ENCODE results near the gene IRF2BP2. TPM values are rescaled to one million over a fixed set of nuclear protein-coding genes. Genes with fewer than 3 reads are reported as not detected.

Gene IRF2BP2
- total and polyA plus RNA-seq, 3 donors from 2014 or later: 82.0 to 100 (median 96.6) TPM

DNA sequence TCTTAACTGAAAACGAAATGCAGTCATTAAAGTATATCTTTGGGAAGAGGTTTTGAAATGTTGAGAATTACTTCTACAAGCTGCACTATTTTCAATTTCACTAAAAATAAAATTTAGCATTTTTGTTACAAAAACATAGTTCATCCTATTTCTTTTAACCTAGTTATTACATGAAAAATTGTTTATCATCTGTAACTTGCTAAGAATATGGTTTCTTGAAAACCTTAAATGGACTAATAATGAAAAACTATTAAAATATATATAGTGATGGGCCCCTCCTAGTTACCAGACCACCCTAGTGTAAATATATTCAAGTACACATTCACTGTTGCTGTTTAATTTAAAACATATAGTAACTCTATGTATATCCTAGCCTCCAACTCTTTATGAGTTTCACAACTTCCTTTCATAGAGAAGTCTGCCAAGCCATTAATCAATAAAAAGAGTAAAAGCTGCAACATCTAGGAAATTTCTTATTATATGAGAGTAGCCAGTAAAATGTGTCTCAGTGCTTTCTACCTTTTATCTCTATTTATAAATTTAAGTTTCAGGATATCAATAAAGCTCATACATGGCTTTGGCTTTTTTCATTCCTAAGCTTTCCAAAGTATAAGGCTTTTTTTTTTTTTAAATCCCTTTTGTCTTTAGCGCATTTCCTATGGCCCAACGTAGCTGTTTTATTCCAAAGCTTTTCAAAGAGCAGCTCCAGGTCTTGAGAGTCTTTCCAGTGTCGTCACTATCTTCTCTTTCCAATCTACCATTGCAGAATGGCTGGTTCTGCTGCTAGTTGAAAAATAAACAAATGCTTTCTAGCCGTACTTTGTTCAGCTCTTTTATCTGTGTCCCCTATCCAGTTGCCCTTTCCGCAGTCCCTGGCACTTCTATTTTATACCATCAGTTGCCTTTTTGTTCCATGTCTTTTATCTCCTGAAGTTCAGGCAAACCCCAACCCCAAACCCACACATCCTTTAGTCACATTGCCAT is 6.5 kb downstream of the IRF2BP2 start:
- H3K36me3 ChIP-seq (ENCODE audit: low read depth, missing control alignments): no peaks in the 10 kb centered on the region
- peak overlapping the region; percentile 96 to 100 for H3K27ac ChIP-seq
- no peaks in the 10 kb centered on the region for H3K9me3 ChIP-seq
- TF ChIP-seq POLR2A (IDR thresholded peaks at IDR 0.05): no peak
- peaks cover 55% of the 10 kb centered on the region for H3K4me1 ChIP-seq
- DNase-seq: no peak
- 16 to 20% methylated on average over 6 of the region's 6 CpGs for WGBS, 2 donors
- no peak overlapping the region for H3K4me3 ChIP-seq
- intact Hi-C loops (cut with DNase I; ENCODE audit: low total_unique reads): loop anchor here (5.0 kb wide), 1 partner anchor 71 kb away; no protein-coding TSS in a partner anchor
- no peaks in the 10 kb centered on the region for H3K27me3 ChIP-seq

DNA sequence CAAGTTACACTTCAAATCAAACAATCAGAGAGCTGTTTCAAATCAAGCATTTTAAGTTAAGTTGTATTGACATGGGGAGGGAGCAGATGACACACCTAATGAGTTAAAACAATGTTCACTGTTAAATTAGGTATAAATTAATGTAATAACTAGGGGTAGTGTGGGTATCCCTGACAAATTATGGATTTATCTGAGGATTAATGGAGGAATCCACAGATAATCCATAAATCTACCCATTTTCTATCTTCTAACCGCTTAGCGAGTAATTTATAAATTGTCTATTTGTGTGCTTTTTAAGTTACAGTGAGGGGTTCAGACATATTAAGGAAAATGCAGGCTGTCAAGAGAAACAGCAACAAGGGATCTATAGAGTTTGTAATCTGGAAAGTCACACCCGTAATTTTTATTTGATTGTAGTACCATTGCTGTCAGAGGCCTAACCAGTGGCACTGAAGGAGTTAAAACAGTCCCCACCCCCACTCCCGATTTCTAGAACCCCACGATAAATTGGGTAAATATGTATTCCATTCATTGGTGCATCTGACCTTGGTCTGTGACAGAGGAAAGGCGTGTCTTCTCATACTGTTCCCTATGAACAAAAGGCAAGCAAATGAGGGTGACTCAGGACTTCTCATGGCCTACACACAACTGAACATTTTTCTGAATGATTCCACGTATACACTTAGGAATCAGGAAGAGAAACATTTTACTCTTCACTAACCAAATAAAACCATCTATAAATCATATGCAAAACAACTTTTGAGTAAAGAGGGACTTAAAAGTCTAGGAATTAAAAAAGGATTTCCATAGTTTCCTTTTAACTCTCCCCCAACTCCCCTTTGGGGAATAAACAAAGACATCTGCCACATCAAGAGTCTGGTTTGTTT is 7.4 kb downstream of the IRF2BP2 start:
- H3K4me3 ChIP-seq: no peak overlapping the region
- intact Hi-C loops (cut with DNase I; ENCODE audit: low total_unique reads): loop anchor here (5.0 kb wide), 1 partner anchor 70 kb away; no protein-coding TSS in a partner anchor
- H3K36me3 ChIP-seq (ENCODE audit: low read depth, missing control alignments): no peaks in the 10 kb centered on the region
- H3K27me3 ChIP-seq: no peaks in the 10 kb centered on the region
- H3K27ac ChIP-seq: peak overlapping the region; percentile 96 to 100
- WGBS, 2 donors: 38 to 41% methylated on average over 7 of the region's 7 CpGs
- H3K4me1 ChIP-seq: peaks cover 56% of the 10 kb centered on the region
- no peaks in the 10 kb centered on the region for H3K9me3 ChIP-seq
- TF ChIP-seq, protein P1, sequence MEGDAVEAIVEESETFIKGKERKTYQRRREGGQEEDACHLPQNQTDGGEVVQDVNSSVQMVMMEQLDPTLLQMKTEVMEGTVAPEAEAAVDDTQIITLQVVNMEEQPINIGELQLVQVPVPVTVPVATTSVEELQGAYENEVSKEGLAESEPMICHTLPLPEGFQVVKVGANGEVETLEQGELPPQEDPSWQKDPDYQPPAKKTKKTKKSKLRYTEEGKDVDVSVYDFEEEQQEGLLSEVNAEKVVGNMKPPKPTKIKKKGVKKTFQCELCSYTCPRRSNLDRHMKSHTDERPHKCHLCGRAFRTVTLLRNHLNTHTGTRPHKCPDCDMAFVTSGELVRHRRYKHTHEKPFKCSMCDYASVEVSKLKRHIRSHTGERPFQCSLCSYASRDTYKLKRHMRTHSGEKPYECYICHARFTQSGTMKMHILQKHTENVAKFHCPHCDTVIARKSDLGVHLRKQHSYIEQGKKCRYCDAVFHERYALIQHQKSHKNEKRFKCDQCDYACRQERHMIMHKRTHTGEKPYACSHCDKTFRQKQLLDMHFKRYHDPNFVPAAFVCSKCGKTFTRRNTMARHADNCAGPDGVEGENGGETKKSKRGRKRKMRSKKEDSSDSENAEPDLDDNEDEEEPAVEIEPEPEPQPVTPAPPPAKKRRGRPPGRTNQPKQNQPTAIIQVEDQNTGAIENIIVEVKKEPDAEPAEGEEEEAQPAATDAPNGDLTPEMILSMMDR (IDR thresholded peaks at IDR 0.05): no peak
- no peak for TF ChIP-seq POLR2A (IDR thresholded peaks at IDR 0.05)
- DNase-seq: no peak

DNA sequence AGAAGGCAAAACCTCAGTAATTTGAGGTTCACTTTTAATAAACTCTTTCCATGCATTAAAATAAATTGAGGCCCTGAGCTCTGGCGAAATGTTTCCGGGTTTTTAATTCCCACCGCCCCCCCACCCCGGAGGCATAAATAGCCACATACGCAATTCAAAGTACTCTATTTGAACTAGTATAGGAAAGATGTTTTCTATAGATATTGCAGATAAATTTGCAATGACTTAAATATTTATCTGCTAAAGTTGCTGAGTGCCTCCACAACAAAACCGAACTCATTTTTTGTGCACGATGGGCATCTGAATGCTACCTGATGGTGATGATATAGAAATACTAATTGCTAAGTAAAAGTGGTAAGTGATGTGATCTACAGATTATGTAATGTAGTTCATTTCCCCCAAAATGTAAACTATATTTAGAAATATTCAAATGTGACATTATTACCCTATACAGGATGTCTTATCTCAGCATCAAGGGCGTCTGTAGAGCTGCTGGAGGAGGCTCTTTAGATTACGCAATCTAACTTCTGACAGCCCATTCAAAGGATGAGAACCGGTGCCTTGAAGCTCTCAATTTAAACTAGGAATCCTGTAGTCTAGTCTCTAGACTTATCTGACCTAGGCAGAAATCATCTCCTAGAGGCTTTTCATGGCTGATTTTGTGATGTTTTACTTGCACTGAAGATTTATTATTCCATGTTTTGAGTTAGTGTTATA is 8.5 kb downstream of the IRF2BP2 start:
- Histone ChIP-seq H3K27me3 (no peaks in the 10 kb centered on the region), H3K4me1 (peaks cover 56% of the 10 kb centered on the region), H3K9me3 (no peaks in the 10 kb centered on the region), H3K4me3 (peak overlapping the region in 1 of 2 donors; percentile 63), H3K36me3 (ENCODE audit: low read depth, missing control alignments) (no peaks in the 10 kb centered on the region), H3K27ac (peak overlapping the region; percentile 96 to 100)
- 26 to 35% methylated on average over 10 of the region's 10 CpGs for WGBS, 2 donors
- TF ChIP-seq POLR2A (IDR thresholded peaks at IDR 0.05): no peak
- TF ChIP-seq, protein P1 (IDR thresholded peaks at IDR 0.05): no peak
- no peak for DNase-seq
- intact Hi-C loops (cut with DNase I; ENCODE audit: low total_unique reads): loop anchor here (5.0 kb wide), 1 partner anchor 69 kb away; no protein-coding TSS in a partner anchor

DNA sequence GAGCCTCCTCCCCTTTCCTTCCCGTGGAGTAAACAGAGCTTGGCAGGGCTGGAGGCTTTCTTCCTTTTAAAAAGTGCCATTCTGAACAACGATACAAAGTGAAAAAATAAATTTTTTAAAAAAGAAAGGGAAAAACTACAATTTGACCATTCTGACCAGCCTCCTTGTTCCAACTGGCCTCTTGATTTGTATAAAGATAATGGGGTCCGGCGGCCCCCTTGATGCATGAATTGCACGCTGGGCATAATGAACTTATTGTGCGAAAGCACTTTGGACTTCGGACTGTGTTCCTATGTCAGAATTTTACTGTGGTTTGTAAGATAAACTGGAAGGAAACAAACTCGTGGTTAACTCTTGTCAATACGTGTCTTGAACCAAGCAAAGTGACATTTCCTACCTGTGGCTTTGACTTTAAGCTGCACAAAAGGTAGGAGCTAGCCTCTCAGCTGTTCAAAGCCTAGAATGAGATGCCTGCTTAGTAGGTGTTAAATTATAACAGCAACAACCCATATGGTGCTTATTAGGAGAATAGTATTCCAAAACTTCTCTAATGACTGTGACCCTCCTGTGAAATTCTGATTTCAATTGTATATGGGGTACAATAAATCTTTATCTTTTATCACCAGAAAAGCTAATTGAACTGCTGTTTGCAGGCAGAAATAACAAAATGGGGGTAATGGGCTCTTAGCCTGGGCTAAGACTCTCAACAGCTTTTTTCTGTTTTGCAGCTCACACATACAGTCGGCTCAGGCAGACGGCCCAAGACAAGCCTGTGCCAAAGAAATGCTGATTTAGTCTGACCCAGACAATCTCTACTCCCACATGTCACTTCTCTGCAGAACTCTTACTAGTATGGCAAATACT is 9.3 kb downstream of the IRF2BP2 start:
- 1 to 2% methylated on average over 11 of the region's 11 CpGs for WGBS, 2 donors
- Histone ChIP-seq H3K36me3 (ENCODE audit: low read depth, missing control alignments) (no peaks in the 10 kb centered on the region), H3K27me3 (no peaks in the 10 kb centered on the region), H3K4me1 (peaks cover 51% of the 10 kb centered on the region), H3K4me3 (peak overlapping the region; percentile 63 to 65), H3K9me3 (no peaks in the 10 kb centered on the region), H3K27ac (peak overlapping the region; percentile 96 to 100)
- TF ChIP-seq, protein P1 (IDR thresholded peaks at IDR 0.05): no peak
- no peak for TF ChIP-seq POLR2A (IDR thresholded peaks at IDR 0.05)
- peak; percentile 82 for DNase-seq
- intact Hi-C loops (cut with DNase I; ENCODE audit: low total_unique reads): loop anchor here (5.0 kb wide), 1 partner anchor 68 kb away; no protein-coding TSS in a partner anchor

All from testis (tissue), 3 donors.